Measurements from ENCODE around the gene SDK1. TPM values are rescaled to one million over a fixed set of nuclear protein-coding genes. Genes with fewer than 3 reads are reported as not detected.

The SDK1 gene
- total and polyA plus RNA-seq, 12 donors, result 1.0 to 5.3 (median 3.2) TPM

GRCh38 chr7:4242706-4243105 lies 941.7 kb downstream of the SDK1 start:
- no peak for DNase-seq
- no peak overlapping the region for H3K4me3 ChIP-seq
- no peaks in the 10 kb centered on the region for H3K27me3 ChIP-seq
- no peak overlapping the region for H3K27ac ChIP-seq
- no peak for TF ChIP-seq CTCF (IDR thresholded peaks at IDR 0.05)
- no peak for ATAC-seq
- peaks cover 0 to 19% (median 5%) of the 10 kb centered on the region in 11 donors for H3K9me3 ChIP-seq
- 74 to 77% methylated on average over 11 of the region's 11 CpGs for WGBS, 2 donors
- H3K36me3 ChIP-seq, result no peaks in the 10 kb centered on the region
- H3K4me1 ChIP-seq, result no peaks in the 10 kb centered on the region
- intact Hi-C loops (cut with DNase I), result no loop called here

GRCh38 chr7:4244041-4244440 lies 943.0 kb downstream of the SDK1 start:
- H3K36me3 ChIP-seq, result no peaks in the 10 kb centered on the region
- no peak overlapping the region for H3K4me3 ChIP-seq
- ATAC-seq (no peak), DNase-seq (no peak)
- WGBS, 2 donors, result 91 to 95% methylated on average over 4 of the region's 4 CpGs
- no peak overlapping the region for H3K27ac ChIP-seq
- no peak for TF ChIP-seq CTCF (IDR thresholded peaks at IDR 0.05)
- no peaks in the 10 kb centered on the region for H3K4me1 ChIP-seq
- intact Hi-C loops (cut with DNase I), result no loop called here
- H3K27me3 ChIP-seq, result no peaks in the 10 kb centered on the region
- H3K9me3 ChIP-seq, result peaks cover 0 to 19% (median 5%) of the 10 kb centered on the region in 11 donors

GRCh38 chr7:4244635-4245034 lies 943.6 kb downstream of the SDK1 start:
- no peak for TF ChIP-seq CTCF (IDR thresholded peaks at IDR 0.05)
- no peak overlapping the region for H3K27ac ChIP-seq
- ATAC-seq (no peak), DNase-seq (no peak)
- no peaks in the 10 kb centered on the region for H3K27me3 ChIP-seq
- 77 to 88% methylated on average over 6 of the region's 6 CpGs for WGBS, 2 donors
- H3K4me3 ChIP-seq, result no peak overlapping the region
- H3K4me1 ChIP-seq, result no peaks in the 10 kb centered on the region
- H3K9me3 ChIP-seq, result peaks cover 0 to 19% (median 5%) of the 10 kb centered on the region in 11 donors
- intact Hi-C loops (cut with DNase I), result no loop called here
- no peaks in the 10 kb centered on the region for H3K36me3 ChIP-seq

GRCh38 chr7:4245135-4245865 lies 944.2 kb downstream of the SDK1 start:
- no peak for TF ChIP-seq CTCF (IDR thresholded peaks at IDR 0.05)
- Histone ChIP-seq H3K36me3 (no peaks in the 10 kb centered on the region), H3K4me1 (no peaks in the 10 kb centered on the region), H3K9me3 (peaks cover 0 to 19% (median 5%) of the 10 kb centered on the region in 11 donors), H3K27ac (no peak overlapping the region), H3K4me3 (no peak overlapping the region), H3K27me3 (no peaks in the 10 kb centered on the region)
- DNase-seq (no peak), ATAC-seq (no peak)
- intact Hi-C loops (cut with DNase I), result no loop called here
- WGBS, 2 donors, result 91 to 94% methylated on average over 19 of the region's 19 CpGs

Data from heart right ventricle (tissue), 16 donors.